Measurements from ENCODE around the gene CYP2W1. TPM values are rescaled to one million over a fixed set of nuclear protein-coding genes. Genes with fewer than 3 reads are reported as not detected.

CYP2W1 gene
- polyA plus RNA-seq (0.05 to 0.58 TPM (median 0.09 TPM) in 3 replicates), polyA minus RNA-seq (0.20 TPM in 1 of 3 replicates, not detected in the others)
- polyA plus RNA-seq (2011; ENCODE audit: low read depth): not detected
- 0.10 TPM in 1 of 2 replicates, not detected in the other for polyA plus RNA-seq (2011; cell fraction: cytosol; rRNA removed)
- polyA plus RNA-seq (2011; cell fraction: nucleus; rRNA removed): 0.17 and 0.18 TPM in 2 replicates
- 0.41 TPM in 1 of 2 replicates, not detected in the other for polyA plus RNA-seq (2012; ENCODE audit: low replicate concordance)
- not detected for polyA minus RNA-seq (2011; cell fraction: cytosol; rRNA and poly(A)+ RNA removed)
- polyA minus RNA-seq (2011; cell fraction: nucleus; rRNA and poly(A)+ RNA removed): 0.31 TPM in 1 of 2 replicates, not detected in the other

- TF ChIP-seq CTCF (optimal IDR thresholded peaks at IDR 0.05 in 1 of 3, IDR thresholded peaks at IDR 0.05 in 1 of 3, conservative IDR thresholded peaks at IDR 0.05 in 1 of 3; ENCODE audit: extremely low read depth in 1 of 3, insufficient read depth in 2 of 3, low read length in 3 of 3) (no peak), EZH2 (IDR thresholded peaks at IDR 0.05; ENCODE audit: low read length) (peak; percentile 29)
- H3K4me2 ChIP-seq (ENCODE audit: control insufficient read depth, extremely low read depth, insufficient read depth, low read depth, low read length): no peak within 1 kb of the TSS
- no peaks in the 10 kb centered on the region for H3K36me3 ChIP-seq (ENCODE audit: control insufficient read depth in 2 of 2, extremely low read depth in 1 of 2, insufficient read depth in 2 of 2, low read length in 2 of 2)
- H3K9ac ChIP-seq (ENCODE audit: control insufficient read depth, extremely low read depth, insufficient read depth, low read length): no peak within 1 kb of the TSS
- dilution Hi-C loops (cut with MboI; ENCODE audit: extremely low pct_ligation_motif_present, low sequenced_read_pairs): no loop called here
- no peaks in the 10 kb centered on the region for H3K79me2 ChIP-seq (ENCODE audit: control insufficient read depth, insufficient read depth, low read length)
- H3K4me3 ChIP-seq (ENCODE audit: control insufficient read depth in 2 of 3, extremely low read depth in 1 of 3, insufficient read depth in 2 of 3, low read depth in 1 of 3, low read length in 3 of 3): no peak within 1 kb of the TSS
- H3K9me1 ChIP-seq (ENCODE audit: control insufficient read depth, extremely low read depth, insufficient read depth, low read length): no peaks in the 10 kb centered on the region
- FAIRE-seq (no peak), DNase-seq (ENCODE audit: low read depth, low spot score) (no peak)
- no peak within 1 kb of the TSS for H2AFZ ChIP-seq (ENCODE audit: control insufficient read depth, low read length)
- no peaks in the 10 kb centered on the region for H3K9me3 ChIP-seq (ENCODE audit: control insufficient read depth, low read depth, low read length)
- no peak within 1 kb of the TSS for H3K27ac ChIP-seq (ENCODE audit: control insufficient read depth, insufficient read depth, low read length)
- peaks cover 30% of the 10 kb centered on the region for H3K27me3 ChIP-seq (ENCODE audit: control insufficient read depth, extremely low read depth, insufficient read depth, low read length)
- peaks cover 2% of the 10 kb centered on the region for H3K4me1 ChIP-seq (ENCODE audit: control insufficient read depth, extremely low read depth, insufficient read depth, low read length)
- H4K20me1 ChIP-seq (ENCODE audit: control insufficient read depth, extremely low read depth, insufficient read depth, low read length): no peaks in the 10 kb centered on the region
Measured at GRCh38 chr7:983004-983615, at the start of gene CYP2W1. Gene CYP2W1 (plus strand): TSS chr7:983181. CDS start chr7:983212, 31 bp downstream.

- no peak overlapping the region for H3K4me2 ChIP-seq (ENCODE audit: control insufficient read depth, extremely low read depth, insufficient read depth, low read depth, low read length)
- no peaks in the 10 kb centered on the region for H4K20me1 ChIP-seq (ENCODE audit: control insufficient read depth, extremely low read depth, insufficient read depth, low read length)
- H3K27me3 ChIP-seq (ENCODE audit: control insufficient read depth, extremely low read depth, insufficient read depth, low read length): no peaks in the 10 kb centered on the region
- dilution Hi-C loops (cut with MboI; ENCODE audit: extremely low pct_ligation_motif_present, low sequenced_read_pairs): no loop called here
- H3K27ac ChIP-seq (ENCODE audit: control insufficient read depth, insufficient read depth, low read length): no peak overlapping the region
- H3K9me3 ChIP-seq (ENCODE audit: control insufficient read depth, low read depth, low read length): no peaks in the 10 kb centered on the region
- H3K9ac ChIP-seq (ENCODE audit: control insufficient read depth, extremely low read depth, insufficient read depth, low read length): no peak overlapping the region
- FAIRE-seq (no peak), DNase-seq (ENCODE audit: low read depth, low spot score) (no peak)
- H3K9me1 ChIP-seq (ENCODE audit: control insufficient read depth, extremely low read depth, insufficient read depth, low read length): no peaks in the 10 kb centered on the region
- H3K36me3 ChIP-seq (ENCODE audit: control insufficient read depth in 2 of 2, extremely low read depth in 1 of 2, insufficient read depth in 2 of 2, low read length in 2 of 2): no peaks in the 10 kb centered on the region
- H3K4me3 ChIP-seq (ENCODE audit: control insufficient read depth in 2 of 3, extremely low read depth in 1 of 3, insufficient read depth in 2 of 3, low read depth in 1 of 3, low read length in 3 of 3): no peak overlapping the region
- H3K4me1 ChIP-seq (ENCODE audit: control insufficient read depth, extremely low read depth, insufficient read depth, low read length): no peaks in the 10 kb centered on the region
- H3K79me2 ChIP-seq (ENCODE audit: control insufficient read depth, insufficient read depth, low read length): no peaks in the 10 kb centered on the region
- TF ChIP-seq EZH2 (IDR thresholded peaks at IDR 0.05; ENCODE audit: low read length): no peak
- no peak for TF ChIP-seq CTCF (optimal IDR thresholded peaks at IDR 0.05 in 1 of 3, IDR thresholded peaks at IDR 0.05 in 1 of 3, conservative IDR thresholded peaks at IDR 0.05 in 1 of 3; ENCODE audit: extremely low read depth in 1 of 3, insufficient read depth in 2 of 3, low read length in 3 of 3)
- no peak overlapping the region for H2AFZ ChIP-seq (ENCODE audit: control insufficient read depth, low read length)
Measured at GRCh38 chr7:934469-935163, 48.4 kb upstream of the CYP2W1 start.
